G401 (cell line): ENCODE measurements around the gene NAT16. TPM values are rescaled to one million over a fixed set of nuclear protein-coding genes. Genes with fewer than 3 reads are reported as not detected.
A peak's percentile ranks its signal among the peaks of the same experiment; 100 is the strongest.

Source experiments
- DNase-seq: peaks from one replicate; pipeline ENCODE4 v3.0.0-alpha.2; 2015; ENCODE audit warnings: low spot score
- in situ Hi-C: cut with HindIII; loops from 2 replicates; pipeline ENCODE4 v1.10.0; 2016; ENCODE audit warnings: low sequenced_read_pairs, mixed read lengths
- total RNA-seq: library from RNA; depleted of rRNA; stranded (reverse); fragments of >200 nt; shearing (Covaris generic); gene quantifications from 2 replicates; pipeline ENCODE4 v1.2.3, GENCODE V29; 2014

The NAT16 gene
- total RNA-seq, 1 experiment from 2014 or later = not detected

- in situ Hi-C loops = no loop called here
Measured at GRCh38 chr7:101163279-101164070, 16.6 kb downstream of the NAT16 start.

GRCh38 chr7:101162551-101163278 lies 17.4 kb downstream of the NAT16 start:
- in situ Hi-C loops = no loop called here
- DNase-seq = peak; percentile 57

More at GRCh38 chr7:101163279-101164070, 16.6 kb downstream of the NAT16 start:
- peak; percentile 70 for DNase-seq

GRCh38 chr7:101161692-101162471 lies 18.2 kb downstream of the NAT16 start:
- DNase-seq = no peak
- in situ Hi-C loops = no loop called here

GRCh38 chr7:101160910-101161309 lies 19.2 kb downstream of the NAT16 start:
- in situ Hi-C loops = no loop called here
- no peak for DNase-seq

GRCh38 chr7:101159696-101160674 lies 20.1 kb downstream of the NAT16 start:
- in situ Hi-C loops = no loop called here
- DNase-seq = no peak

GRCh38 chr7:101156866-101157589 lies 23.1 kb downstream of the NAT16 start:
- in situ Hi-C loops = no loop called here
- no peak for DNase-seq

- in situ Hi-C loops = no loop called here
Measured at GRCh38 chr7:101156277-101156676, 23.8 kb downstream of the NAT16 start.

GRCh38 chr7:101155303-101155702 lies 24.8 kb downstream of the NAT16 start:
- in situ Hi-C loops = no loop called here
- DNase-seq = no peak

More at GRCh38 chr7:101156277-101156676, 23.8 kb downstream of the NAT16 start:
- DNase-seq = no peak

GRCh38 chr7:101154693-101155102 lies 25.4 kb downstream of the NAT16 start:
- DNase-seq = no peak

GRCh38 chr7:101153969-101154692 lies 26.0 kb downstream of the NAT16 start, which contains the start of gene AP1S1:
AP1S1 (plus strand) TSS chr7:101154476; CDS start chr7:101154515, 39 bp downstream.
- in situ Hi-C loops = no loop called here
- peak; percentile 100 for DNase-seq

More at GRCh38 chr7:101154693-101155102, 25.4 kb downstream of the NAT16 start:
- in situ Hi-C loops = no loop called here

- in situ Hi-C loops = no loop called here
- no peak for DNase-seq
Measured at GRCh38 chr7:101151908-101152651, 28.0 kb downstream of the NAT16 start.

- in situ Hi-C loops = no loop called here
- no peak for DNase-seq
Measured at GRCh38 chr7:101140746-101141382, 39.2 kb downstream of the NAT16 start.

- in situ Hi-C loops = no loop called here
- no peak for DNase-seq
Measured at GRCh38 chr7:101140339-101140699, 39.8 kb downstream of the NAT16 start.

GRCh38 chr7:101138213-101138870 lies 41.8 kb downstream of the NAT16 start:
- in situ Hi-C loops = no loop called here
- DNase-seq = peak; percentile 68

GRCh38 chr7:101137651-101138212 lies 42.4 kb downstream of the NAT16 start:
- no peak for DNase-seq
- in situ Hi-C loops = no loop called here
